ENCODE measurements around the gene HSDL1. TPM values are rescaled to one million over a fixed set of nuclear protein-coding genes. Genes with fewer than 3 reads are reported as not detected.

The HSDL1 gene
- total and polyA plus RNA-seq, 2 of the 8 experiments (the other 6 are each of a cell fraction or from before 2014, with no cell fraction given), result 25.0 to 55.7 TPM

GRCh38 chr16:84074721-84075120 is 70.3 kb downstream of the HSDL1 start:
- Histone ChIP-seq H3K18ac (ENCODE audit: extremely low read depth, low read length) (no peak overlapping the region), H3K79me2 (ENCODE audit: control insufficient read depth in 1 of 2, insufficient read depth in 2 of 2, low read length in 2 of 2) (peaks cover 0 to 8% of the 10 kb centered on the region in 2 experiments; a peak in 2 of 4 replicates), H2BK120ac (replicated peaks; ENCODE audit: low read depth, low read length) (no peak overlapping the region), H2AK5ac (ENCODE audit: low read depth, low read length) (no peak overlapping the region), H3K4me2 (ENCODE audit: insufficient read depth in 1 of 2, low read depth in 2 of 2, low read length in 2 of 2) (no peak overlapping the region), H3K14ac (ENCODE audit: insufficient read length) (no peak overlapping the region), H4K8ac (ENCODE audit: extremely low read depth, insufficient read depth, low read length) (no peak overlapping the region), H2BK15ac (ENCODE audit: low read length) (no peak overlapping the region), H3K4ac (replicated peaks; ENCODE audit: insufficient read length, low read depth, low read length) (no peak overlapping the region), H3K27me3 (replicated peaks in 1 of 4; ENCODE audit: control insufficient read depth in 3 of 4, extremely low read depth in 1 of 4, insufficient read depth in 3 of 4, low read length in 3 of 4) (no peaks in the 10 kb centered on the region), H2AFZ (ENCODE audit: low read length) (no peak overlapping the region), H4K5ac (ENCODE audit: insufficient read length, low read depth, low read length) (no peak overlapping the region), H4K91ac (replicated peaks; ENCODE audit: insufficient read length, low read length) (no peak overlapping the region), H2BK12ac (ENCODE audit: low read depth, low read length) (no peak overlapping the region), H3K27ac (ENCODE audit: low read depth, low read length) (no peak overlapping the region), H3K23ac (ENCODE audit: insufficient read length) (no peak overlapping the region), H3K56ac (replicated peaks; ENCODE audit: insufficient read length, low read depth, low read length) (no peak overlapping the region), H2BK20ac (ENCODE audit: low read length) (no peak overlapping the region), H3K9me3 (ENCODE audit: insufficient read depth in 2 of 2, low read depth in 1 of 2, low read length in 1 of 2) (no peaks in the 10 kb centered on the region), H3K4me3 (ENCODE audit: extremely low read depth in 1 of 4, insufficient read depth in 2 of 4, low read depth in 3 of 4, low read length in 4 of 4) (no peak overlapping the region), H3K4me1 (replicated peaks in 1 of 4; ENCODE audit: control insufficient read depth in 3 of 4, insufficient read depth in 4 of 4, low read length in 3 of 4) (no peaks in the 10 kb centered on the region), H3K79me1 (ENCODE audit: low read depth, low read length) (no peaks in the 10 kb centered on the region; the same call in 1 of the 2 replicates), H3K36me3 (ENCODE audit: control insufficient read depth in 2 of 4, insufficient read depth in 4 of 4, low read length in 3 of 4) (peaks cover 10 to 40% (median 19%) of the 10 kb centered on the region in 4 experiments; a peak in 7 of 8 replicates), H2BK5ac (ENCODE audit: low read depth, low read length) (no peak overlapping the region), H4K20me1 (replicated peaks in 1 of 2; ENCODE audit: control insufficient read depth in 1 of 2, insufficient read depth in 2 of 2, low read length in 2 of 2) (peaks cover 1 to 2% of the 10 kb centered on the region in 2 experiments), H3K9ac (replicated peaks in 1 of 4; ENCODE audit: extremely low read depth in 1 of 4, low read depth in 3 of 4, low read length in 3 of 4) (no peak overlapping the region), H3K23me2 (ENCODE audit: low read depth, low read length) (no peaks in the 10 kb centered on the region)
- POLR2A ChIA-PET (ENCODE audit: partially characterized antibody), result no interaction called here
- FAIRE-seq (no peak), DNase-seq (ENCODE audit: low read depth in 1 of 2, low spot score in 2 of 2) (no peak)
- WGBS, 2 experiments (ENCODE audit: extremely low coverage in 1 of 2, insufficient coverage in 1 of 2, insufficient read length in 1 of 2, insufficient replicate concordance in 2 of 2, low coverage in 1 of 2, low lambda C conversion rate in 2 of 2, missing lambda C conversion rate in 1 of 2), result 90% methylated on average over 3 of the region's 3 CpGs; no CpG with 5 or more reads in 1 of the 2 experiments
- CTCF ChIA-PET (ENCODE audit: partially characterized antibody), result interaction anchor here (0.6 to 2.3 kb wide), 6 partner anchors 9 to 324 kb away, joined by 3 to 13 read pairs (median 5); no protein-coding TSS in a partner anchor
- TF ChIP-seq PHF8 (conservative IDR thresholded peaks at IDR 0.05; ENCODE audit: low read depth, low read length) (no peak), ATF3 (IDR thresholded peaks at IDR 0.05; ENCODE audit: insufficient read depth, low read depth, low read length) (no peak), CBX5 (IDR thresholded peaks at IDR 0.05; ENCODE audit: low read depth, low read length) (no peak), ZNF274 (IDR thresholded peaks at IDR 0.05; ENCODE audit: borderline replicate concordance, extremely low read depth, low read length) (no peak)
